Mucosa of descending colon (tissue), 3 donors: ENCODE results near the gene FGD5. TPM values are rescaled to one million over a fixed set of nuclear protein-coding genes. Genes with fewer than 3 reads are reported as not detected.

Experiments used
- ATAC-seq: fragments of 200-7000 bp; cut with Tn5 transposase; one replicate; pipeline ENCODE4 v1.9.1; 2020; ENCODE audit warnings: mild to moderate bottlenecking, moderate library complexity
- DNase-seq, 3 donors: peaks; one replicate each; pipeline ENCODE4 v3.0.0-alpha.2; 2020
- H3K36me3 ChIP-seq: fragments of 200-600 bp; one replicate; pipeline ENCODE4 v1.8.0; 2021; ENCODE audit warnings: low read depth, mild to moderate bottlenecking
- H3K4me1 ChIP-seq: fragments of 200-600 bp; one replicate; pipeline ENCODE4 v1.8.0; 2021; ENCODE audit warnings: low read depth, mild to moderate bottlenecking
- H3K4me3 ChIP-seq: fragments of 200-600 bp; one replicate; pipeline ENCODE4 v1.8.0; 2021; ENCODE audit warnings: mild to moderate bottlenecking
- H3K9me3 ChIP-seq: fragments of 200-600 bp; one replicate; pipeline ENCODE4 v1.8.0; 2021; ENCODE audit warnings: mild to moderate bottlenecking
- CTCF ChIP-seq: fragments of 200-600 bp; IDR thresholded peaks from one replicate; pipeline ENCODE4 v1.8.0; 2022; ENCODE audit warnings: antibody characterized with exemption, mild to moderate bottlenecking
- intact Hi-C, 2 donors: fragments of 100-400 bp; cut with DNase I in 1 of 2; cut with micrococcal nuclease in 1 of 2; formaldehyde crosslinking; loops; one replicate each; pipeline versions ENCODE4 v1.11.0 to v1.11.1; 2022; cut with DNase I, micrococcal nuclease
- total RNA-seq, 3 donors: library from RNA; stranded (reverse); fragmentation: NEBNext Ultra II Directional in 2 of 3; extraction: Animal tissue kit (Norgen Biotek cat#: 25700) in 2 of 3; gene quantifications; one replicate each; pipeline versions ENCODE4 v1.2.1 to v1.2.4, GENCODE V29; 2021 to 2023
- donor health status: DM: no; HTN: no; CAD: no; lungs with moderate emphysema.
- donor health status: DM: no; HTN: no; CAD: no.
- donor health status: DM: no; HTN: yes; CAD: no.

Gene FGD5
- total RNA-seq, 3 donors from 2014 or later: 6.1 to 15.1 (median 9.2) TPM

GRCh38 chr3:14837186-14837877, 18.6 kb downstream of the FGD5 start:
- intact Hi-C loops: no loop called here
- Histone ChIP-seq H3K4me3 (no peak overlapping the region), H3K36me3 (no peaks in the 10 kb centered on the region), H3K9me3 (no peaks in the 10 kb centered on the region), H3K4me1 (peaks cover 8% of the 10 kb centered on the region)
- DNase-seq (no peak), ATAC-seq (no peak)
- no peak for TF ChIP-seq CTCF

- Histone ChIP-seq H3K4me1 (peaks cover 10% of the 10 kb centered on the region), H3K9me3 (no peaks in the 10 kb centered on the region), H3K4me3 (no peak overlapping the region), H3K36me3 (no peaks in the 10 kb centered on the region)
- ATAC-seq (peak; percentile 29), DNase-seq (no peak)
- intact Hi-C loops: no loop called here
- TF ChIP-seq CTCF: no peak
Observed at GRCh38 chr3:14837878-14838258, 19.1 kb downstream of the FGD5 start.

GRCh38 chr3:14839236-14839635, 20.5 kb downstream of the FGD5 start:
- no peak for TF ChIP-seq CTCF
- no peak for DNase-seq
- intact Hi-C loops: no loop called here
- Histone ChIP-seq H3K9me3 (no peaks in the 10 kb centered on the region), H3K4me1 (peaks cover 10% of the 10 kb centered on the region), H3K4me3 (no peak overlapping the region), H3K36me3 (no peaks in the 10 kb centered on the region)
- no peak for ATAC-seq

- H3K4me1 ChIP-seq: peaks cover 10% of the 10 kb centered on the region
- TF ChIP-seq CTCF: no peak
- intact Hi-C loops: no loop called here
- no peaks in the 10 kb centered on the region for H3K9me3 ChIP-seq
- DNase-seq (no peak), ATAC-seq (no peak)
- no peak overlapping the region for H3K4me3 ChIP-seq
- no peaks in the 10 kb centered on the region for H3K36me3 ChIP-seq
Observed at GRCh38 chr3:14841836-14842235, 23.1 kb downstream of the FGD5 start.

- Histone ChIP-seq H3K4me1 (peaks cover 7% of the 10 kb centered on the region), H3K36me3 (no peaks in the 10 kb centered on the region), H3K4me3 (no peak overlapping the region), H3K9me3 (no peaks in the 10 kb centered on the region)
- intact Hi-C loops: no loop called here
- ATAC-seq (no peak), DNase-seq (no peak)
- no peak for TF ChIP-seq CTCF
Observed at GRCh38 chr3:14842277-14842676, 23.5 kb downstream of the FGD5 start.

- no peak overlapping the region for H3K4me3 ChIP-seq
- no peak for TF ChIP-seq CTCF
- ATAC-seq (no peak), DNase-seq (no peak)
- no peaks in the 10 kb centered on the region for H3K36me3 ChIP-seq
- intact Hi-C loops: no loop called here
- H3K9me3 ChIP-seq: no peaks in the 10 kb centered on the region
- H3K4me1 ChIP-seq: peaks cover 15% of the 10 kb centered on the region
Observed at GRCh38 chr3:14843321-14843720, 24.6 kb downstream of the FGD5 start.
